HepG2 (cell line): ENCODE results near the gene KRTDAP. TPM values are rescaled to one million over a fixed set of nuclear protein-coding genes. Genes with fewer than 3 reads are reported as not detected.

Experiments
- DZIP1 ChIP-seq: sonication (generic); formaldehyde crosslinking; IDR thresholded peaks from 2 replicates; pipeline ENCODE4 v1.5.0; 2020; ENCODE audit warnings: mild to moderate bottlenecking, missing genetic modification reagents
- GATAD2A ChIP-seq: IDR thresholded peaks from 2 replicates; pipeline ENCODE4 v1.6.1; 2016
- NCOA2 ChIP-seq: sonication (generic); formaldehyde crosslinking; IDR thresholded peaks from 2 replicates; pipeline ENCODE4 v1.8.0; 2022; ENCODE audit warnings: inconsistent platforms
- REXO4 ChIP-seq: sonication (generic); formaldehyde crosslinking; IDR thresholded peaks from 2 replicates; pipeline ENCODE4 v1.8.0; 2022; ENCODE audit warnings: missing genetic modification reagents, mild to moderate bottlenecking, borderline replicate concordance
- SP140L ChIP-seq: sonication (generic); formaldehyde crosslinking; IDR thresholded peaks from 2 replicates; pipeline ENCODE4 v1.4.0; 2020; ENCODE audit warnings: missing genetic modification reagents, borderline replicate concordance
- TBP ChIP-seq: sonication (generic); formaldehyde crosslinking; IDR thresholded peaks from 2 replicates; pipeline ENCODE4 v1.5.0; 2020; ENCODE audit warnings: missing genetic modification reagents
- XBP1 ChIP-seq: sonication (generic); formaldehyde crosslinking; IDR thresholded peaks from 2 replicates; pipeline ENCODE4 v1.5.0; 2020; ENCODE audit warnings: missing genetic modification reagents
- ZKSCAN5 ChIP-seq: sonication (generic); formaldehyde crosslinking; IDR thresholded peaks from 2 replicates; pipeline ENCODE4 v1.5.1; 2020; ENCODE audit warnings: mild to moderate bottlenecking, missing genetic modification reagents
- ZNF460 ChIP-seq: sonication (generic); formaldehyde crosslinking; IDR thresholded peaks from 2 replicates; pipeline ENCODE4 v1.5.1; 2020; ENCODE audit warnings: missing genetic modification reagents, mild to moderate bottlenecking, borderline replicate concordance
- ZNF549 ChIP-seq: sonication (generic); formaldehyde crosslinking; IDR thresholded peaks from 2 replicates; pipeline ENCODE4 v1.5.0; 2020; ENCODE audit warnings: missing genetic modification reagents
- ZNF569 ChIP-seq: sonication (generic); formaldehyde crosslinking; IDR thresholded peaks from 2 replicates; pipeline ENCODE4 v1.5.0; 2020; ENCODE audit warnings: mild to moderate bottlenecking, missing genetic modification reagents, moderate library complexity, borderline replicate concordance
- ZNF572 ChIP-seq: sonication (generic); formaldehyde crosslinking; IDR thresholded peaks from 2 replicates; pipeline ENCODE4 v1.5.1; 2020; ENCODE audit warnings: mild to moderate bottlenecking, missing genetic modification reagents
- ZNF781 ChIP-seq: sonication (generic); formaldehyde crosslinking; IDR thresholded peaks from 2 replicates; pipeline ENCODE4 v1.5.1; 2020; ENCODE audit warnings: borderline replicate concordance, mild to moderate bottlenecking, missing genetic modification reagents; ENCODE audit errors: not compliant biosample characterization
- ZSCAN9 ChIP-seq: IDR thresholded peaks from 2 replicates; pipeline ENCODE4 v1.6.1; 2016; ENCODE audit warnings: borderline replicate concordance
- ZZZ3 ChIP-seq: sonication (generic); formaldehyde crosslinking; IDR thresholded peaks from 2 replicates; pipeline ENCODE4 v1.4.0; 2020; ENCODE audit warnings: missing genetic modification reagents, mild to moderate bottlenecking, borderline replicate concordance
- polyA plus RNA-seq, 8 experiments: library from polyadenylated mRNA; depleted of rRNA in 3 of 8; stranded (reverse) in 7 of 8; unstranded in 1 of 8; fragments of >200 nt; fragmentation: Illumina TruSeq in 4 of 8; extraction: Trizol in 4 of 8; gene quantifications; 2 replicates each; pipeline versions ENCODE4 v1.2.1 to v1.2.3, GENCODE V29; 2011 to 2016; ENCODE audit warnings: low read depth in 4 of 8, missing spikeins in 1 of 8, mixed read lengths in 1 of 8; ENCODE audit not compliant: insufficient read depth in 1 of 8
- total RNA-seq, 5 experiments: library from RNA; depleted of rRNA; stranded (reverse); fragments of >200 nt; fragmentation: Illumina TruSeq; extraction: Trizol; gene quantifications; 2 replicates each; pipeline ENCODE4 v1.2.3, GENCODE V29; 2016; ENCODE audit warnings: low read depth in 1 of 5
- TF ChIP-seq, protein P1 (sequence below): sonication (generic); formaldehyde crosslinking; IDR thresholded peaks from 2 replicates; pipeline ENCODE4 v1.8.1; 2023; ENCODE audit warnings: mild to moderate bottlenecking, missing genetic modification reagents
- TF ChIP-seq, protein P2 (sequence below): sonication (generic); formaldehyde crosslinking; IDR thresholded peaks from 2 replicates; pipeline ENCODE4 v1.4.0; 2020; ENCODE audit warnings: mild to moderate bottlenecking, missing genetic modification reagents
- TF ChIP-seq, protein P3 (sequence below): sonication (generic); formaldehyde crosslinking; IDR thresholded peaks from 2 replicates; pipeline ENCODE4 v1.4.0; 2020; ENCODE audit warnings: missing genetic modification reagents, borderline replicate concordance
- TF ChIP-seq, protein P4 (sequence below): sonication (generic); formaldehyde crosslinking; IDR thresholded peaks from 2 replicates; pipeline ENCODE4 v1.8.1; 2023; ENCODE audit warnings: mild to moderate bottlenecking, missing genetic modification reagents, borderline replicate concordance

The KRTDAP gene
- total and polyA plus RNA-seq, 2 of the 13 experiments (the other 11 are each of a cell fraction or from before 2014, with no cell fraction given) = 0.86 to 1.5 TPM

DNA sequence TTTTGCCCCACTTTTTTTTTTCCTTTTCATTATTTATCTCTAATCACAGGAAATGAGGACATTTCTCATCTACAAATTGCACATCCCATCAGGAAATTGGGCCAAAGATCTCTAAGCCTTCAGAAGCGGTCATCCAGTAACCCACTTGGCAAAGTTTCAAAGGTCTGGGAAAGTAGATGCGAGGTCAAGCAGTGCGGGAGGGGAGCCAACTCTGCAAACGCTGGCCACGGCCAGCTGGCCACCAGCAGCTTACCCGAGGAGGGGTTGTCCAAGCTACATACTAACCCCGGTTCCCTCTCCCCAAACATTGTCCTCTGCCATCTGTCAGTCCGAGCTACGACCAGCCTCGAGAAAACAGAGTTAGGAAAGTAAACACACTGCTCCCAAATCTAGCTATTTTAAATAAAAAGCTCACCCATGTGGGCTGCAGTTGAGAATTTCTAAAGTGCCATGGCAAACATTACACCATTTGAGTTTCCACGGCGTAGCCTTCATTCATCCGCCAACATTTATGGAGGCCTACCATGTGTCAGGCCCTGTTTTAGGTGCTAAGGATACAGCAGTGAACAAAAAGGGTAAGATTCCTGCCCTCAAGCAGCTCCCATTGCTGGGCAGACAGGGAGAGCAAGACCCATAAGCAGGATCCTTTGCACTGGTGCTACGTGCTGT is 30.7 kb downstream of the KRTDAP start (continued):
- TF ChIP-seq ZKSCAN5 (CRISPR knock-in tag) (no peak), ZNF572 (CRISPR knock-in tag) (no peak), ZNF549 (CRISPR knock-in tag) (no peak), DZIP1 (CRISPR knock-in tag) (no peak), ZNF569 (CRISPR knock-in tag) (no peak), XBP1 (no peak), ZNF781 (CRISPR knock-in tag) (no peak), ZNF460 (CRISPR knock-in tag) (no peak), SP140L (CRISPR knock-in tag) (no peak), ZZZ3 (CRISPR knock-in tag) (no peak), GATAD2A (CRISPR knock-in tag) (0 out of 2 replicates have a peak, but pooled peaks have one; percentile 31), NCOA2 (CRISPR knock-in tag) (no peak), ZSCAN9 (CRISPR knock-in tag) (peak; percentile 86; the same call in 1 of the 2 replicates), REXO4 (CRISPR knock-in tag) (no peak), TBP (CRISPR knock-in tag) (no peak)
- TF ChIP-seq, protein P1, sequence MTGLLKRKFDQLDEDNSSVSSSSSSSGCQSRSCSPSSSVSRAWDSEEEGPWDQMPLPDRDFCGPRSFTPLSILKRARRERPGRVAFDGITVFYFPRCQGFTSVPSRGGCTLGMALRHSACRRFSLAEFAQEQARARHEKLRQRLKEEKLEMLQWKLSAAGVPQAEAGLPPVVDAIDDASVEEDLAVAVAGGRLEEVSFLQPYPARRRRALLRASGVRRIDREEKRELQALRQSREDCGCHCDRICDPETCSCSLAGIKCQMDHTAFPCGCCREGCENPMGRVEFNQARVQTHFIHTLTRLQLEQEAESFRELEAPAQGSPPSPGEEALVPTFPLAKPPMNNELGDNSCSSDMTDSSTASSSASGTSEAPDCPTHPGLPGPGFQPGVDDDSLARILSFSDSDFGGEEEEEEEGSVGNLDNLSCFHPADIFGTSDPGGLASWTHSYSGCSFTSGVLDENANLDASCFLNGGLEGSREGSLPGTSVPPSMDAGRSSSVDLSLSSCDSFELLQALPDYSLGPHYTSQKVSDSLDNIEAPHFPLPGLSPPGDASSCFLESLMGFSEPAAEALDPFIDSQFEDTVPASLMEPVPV (CRISPR knock-in tag) = no peak
- TF ChIP-seq, protein P2, sequence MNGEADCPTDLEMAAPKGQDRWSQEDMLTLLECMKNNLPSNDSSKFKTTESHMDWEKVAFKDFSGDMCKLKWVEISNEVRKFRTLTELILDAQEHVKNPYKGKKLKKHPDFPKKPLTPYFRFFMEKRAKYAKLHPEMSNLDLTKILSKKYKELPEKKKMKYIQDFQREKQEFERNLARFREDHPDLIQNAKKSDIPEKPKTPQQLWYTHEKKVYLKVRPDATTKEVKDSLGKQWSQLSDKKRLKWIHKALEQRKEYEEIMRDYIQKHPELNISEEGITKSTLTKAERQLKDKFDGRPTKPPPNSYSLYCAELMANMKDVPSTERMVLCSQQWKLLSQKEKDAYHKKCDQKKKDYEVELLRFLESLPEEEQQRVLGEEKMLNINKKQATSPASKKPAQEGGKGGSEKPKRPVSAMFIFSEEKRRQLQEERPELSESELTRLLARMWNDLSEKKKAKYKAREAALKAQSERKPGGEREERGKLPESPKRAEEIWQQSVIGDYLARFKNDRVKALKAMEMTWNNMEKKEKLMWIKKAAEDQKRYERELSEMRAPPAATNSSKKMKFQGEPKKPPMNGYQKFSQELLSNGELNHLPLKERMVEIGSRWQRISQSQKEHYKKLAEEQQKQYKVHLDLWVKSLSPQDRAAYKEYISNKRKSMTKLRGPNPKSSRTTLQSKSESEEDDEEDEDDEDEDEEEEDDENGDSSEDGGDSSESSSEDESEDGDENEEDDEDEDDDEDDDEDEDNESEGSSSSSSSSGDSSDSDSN (CRISPR knock-in tag) = no peak
- TF ChIP-seq, protein P3, sequence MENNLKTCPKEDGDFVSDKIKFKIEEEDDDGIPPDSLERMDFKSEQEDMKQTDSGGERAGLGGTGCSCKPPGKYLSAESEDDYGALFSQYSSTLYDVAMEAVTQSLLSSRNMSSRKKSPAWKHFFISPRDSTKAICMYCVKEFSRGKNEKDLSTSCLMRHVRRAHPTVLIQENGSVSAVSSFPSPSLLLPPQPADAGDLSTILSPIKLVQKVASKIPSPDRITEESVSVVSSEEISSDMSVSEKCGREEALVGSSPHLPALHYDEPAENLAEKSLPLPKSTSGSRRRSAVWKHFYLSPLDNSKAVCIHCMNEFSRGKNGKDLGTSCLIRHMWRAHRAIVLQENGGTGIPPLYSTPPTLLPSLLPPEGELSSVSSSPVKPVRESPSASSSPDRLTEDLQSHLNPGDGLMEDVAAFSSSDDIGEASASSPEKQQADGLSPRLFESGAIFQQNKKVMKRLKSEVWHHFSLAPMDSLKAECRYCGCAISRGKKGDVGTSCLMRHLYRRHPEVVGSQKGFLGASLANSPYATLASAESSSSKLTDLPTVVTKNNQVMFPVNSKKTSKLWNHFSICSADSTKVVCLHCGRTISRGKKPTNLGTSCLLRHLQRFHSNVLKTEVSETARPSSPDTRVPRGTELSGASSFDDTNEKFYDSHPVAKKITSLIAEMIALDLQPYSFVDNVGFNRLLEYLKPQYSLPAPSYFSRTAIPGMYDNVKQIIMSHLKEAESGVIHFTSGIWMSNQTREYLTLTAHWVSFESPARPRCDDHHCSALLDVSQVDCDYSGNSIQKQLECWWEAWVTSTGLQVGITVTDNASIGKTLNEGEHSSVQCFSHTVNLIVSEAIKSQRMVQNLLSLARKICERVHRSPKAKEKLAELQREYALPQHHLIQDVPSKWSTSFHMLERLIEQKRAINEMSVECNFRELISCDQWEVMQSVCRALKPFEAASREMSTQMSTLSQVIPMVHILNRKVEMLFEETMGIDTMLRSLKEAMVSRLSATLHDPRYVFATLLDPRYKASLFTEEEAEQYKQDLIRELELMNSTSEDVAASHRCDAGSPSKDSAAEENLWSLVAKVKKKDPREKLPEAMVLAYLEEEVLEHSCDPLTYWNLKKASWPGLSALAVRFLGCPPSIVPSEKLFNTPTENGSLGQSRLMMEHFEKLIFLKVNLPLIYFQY (CRISPR knock-in tag) = no peak; the same call in 1 of the 2 replicates
- TF ChIP-seq, protein P4, sequence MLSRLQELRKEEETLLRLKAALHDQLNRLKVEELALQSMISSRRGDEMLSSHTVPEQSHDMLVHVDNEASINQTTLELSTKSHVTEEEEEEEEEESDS (CRISPR knock-in tag) = no peak
